Daoy (cell line): ENCODE results near the gene ITGB3. TPM values are rescaled to one million over a fixed set of nuclear protein-coding genes. Genes with fewer than 3 reads are reported as not detected.
"Not testable (repeated sequence)": the region's sequence is repeated elsewhere in the genome, so short reads cannot be mapped to it uniquely, and the experiment has no call there.

Experiments
- DNase-seq: peaks from one replicate; pipeline ENCODE4 v3.0.0-alpha.2; 2015; ENCODE audit warnings: low read depth
- total RNA-seq: library from RNA; depleted of rRNA; stranded (reverse); fragments of >200 nt; shearing (Covaris generic); gene quantifications from 2 replicates; pipeline ENCODE4 v1.2.3, GENCODE V29; 2014; rRNA removed

The ITGB3 gene
- 15.1 and 22.1 TPM in 2 replicates for total RNA-seq

GRCh38 chr17:47253541-47254402 lies at the start of gene ITGB3:
ITGB3 (plus strand) TSS chr17:47253827; CDS start chr17:47253862, 35 bp downstream.
- peak; percentile 89 for DNase-seq

DNA sequence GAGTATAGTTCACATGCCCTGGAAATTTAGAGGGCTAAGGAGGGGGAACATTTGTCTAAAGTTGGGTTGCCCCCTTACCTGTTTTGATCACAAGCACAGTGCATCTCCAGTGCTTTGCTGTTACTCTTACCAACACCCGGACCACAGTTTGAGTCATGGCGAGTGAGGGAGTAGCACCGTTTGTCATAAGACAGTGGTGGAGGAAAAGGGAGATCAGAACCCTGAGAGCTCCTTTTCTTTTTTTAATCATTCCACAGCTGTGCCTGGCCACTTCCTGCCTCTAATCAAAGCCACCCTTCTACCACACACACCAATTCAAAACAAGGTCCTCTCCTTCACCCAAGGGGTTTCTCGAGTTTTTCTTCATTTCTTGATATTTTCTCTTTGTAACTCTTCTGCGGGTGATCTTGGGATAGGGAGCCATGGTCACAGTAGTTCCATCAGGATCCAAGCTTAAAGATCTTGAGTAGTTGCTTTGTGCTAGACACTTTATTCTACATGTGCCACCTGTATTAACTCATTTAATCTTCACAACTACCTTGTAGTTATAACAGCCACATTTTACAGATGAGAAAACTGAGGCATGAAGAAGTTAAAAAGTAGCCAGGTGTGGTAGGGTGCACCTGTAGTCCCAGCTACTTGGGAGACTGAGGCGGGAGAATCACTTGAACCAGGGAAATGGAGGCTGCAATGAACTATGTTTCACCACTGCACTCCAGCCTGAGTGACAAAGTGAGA lies 49.5 kb upstream of the ITGB3 start:
- peak; percentile 60 for DNase-seq

GRCh38 chr17:47204722-47205418 lies 48.8 kb upstream of the ITGB3 start:
- DNase-seq = peak; percentile 53

GRCh38 chr17:47205419-47205963 lies 48.1 kb upstream of the ITGB3 start:
- peak; percentile 87 for DNase-seq

DNA sequence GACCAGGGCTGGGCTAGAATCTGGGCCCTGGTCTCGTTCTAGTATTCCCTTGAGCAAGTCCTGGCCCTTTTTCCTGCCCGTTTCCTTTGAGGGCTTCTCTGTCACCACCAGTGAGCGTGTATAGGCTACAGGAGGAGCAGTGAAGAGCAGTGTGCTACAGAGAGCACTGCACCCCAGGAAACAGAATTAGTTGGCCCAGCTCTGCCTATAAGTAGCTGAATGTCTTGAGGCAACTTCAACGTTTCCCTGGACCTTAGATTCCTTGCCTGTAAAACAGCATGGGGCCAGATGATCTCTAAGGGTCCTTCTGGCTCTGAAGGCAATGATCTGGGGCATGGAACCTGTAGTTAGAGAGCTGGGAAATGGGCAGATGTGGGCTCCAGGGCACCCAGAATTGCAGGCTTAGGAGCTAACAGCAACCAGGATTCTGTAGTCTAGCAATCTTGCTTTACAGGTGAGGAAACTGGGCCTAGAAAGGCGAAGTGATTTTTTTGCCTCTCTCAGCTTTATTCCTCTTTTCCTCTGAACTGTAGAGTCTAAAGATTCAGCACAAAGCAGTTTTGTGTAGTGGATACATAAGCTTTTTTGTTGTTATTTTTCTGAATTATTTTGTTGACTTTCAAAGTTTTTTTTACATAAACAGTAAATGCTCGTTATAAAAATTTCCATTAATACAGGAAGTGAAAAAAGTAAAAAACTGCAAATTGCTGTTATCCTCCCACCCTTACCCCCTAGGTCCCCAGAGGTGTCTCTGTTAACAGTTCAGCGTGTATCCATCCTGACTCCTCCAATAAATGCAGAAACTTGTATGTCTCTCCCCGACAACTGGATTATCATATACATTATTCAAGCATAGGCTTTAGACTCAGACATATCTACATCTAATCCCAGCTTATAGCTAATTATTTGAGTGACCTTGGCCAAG lies 46.2 kb upstream of the ITGB3 start:
- no peak for DNase-seq

DNA sequence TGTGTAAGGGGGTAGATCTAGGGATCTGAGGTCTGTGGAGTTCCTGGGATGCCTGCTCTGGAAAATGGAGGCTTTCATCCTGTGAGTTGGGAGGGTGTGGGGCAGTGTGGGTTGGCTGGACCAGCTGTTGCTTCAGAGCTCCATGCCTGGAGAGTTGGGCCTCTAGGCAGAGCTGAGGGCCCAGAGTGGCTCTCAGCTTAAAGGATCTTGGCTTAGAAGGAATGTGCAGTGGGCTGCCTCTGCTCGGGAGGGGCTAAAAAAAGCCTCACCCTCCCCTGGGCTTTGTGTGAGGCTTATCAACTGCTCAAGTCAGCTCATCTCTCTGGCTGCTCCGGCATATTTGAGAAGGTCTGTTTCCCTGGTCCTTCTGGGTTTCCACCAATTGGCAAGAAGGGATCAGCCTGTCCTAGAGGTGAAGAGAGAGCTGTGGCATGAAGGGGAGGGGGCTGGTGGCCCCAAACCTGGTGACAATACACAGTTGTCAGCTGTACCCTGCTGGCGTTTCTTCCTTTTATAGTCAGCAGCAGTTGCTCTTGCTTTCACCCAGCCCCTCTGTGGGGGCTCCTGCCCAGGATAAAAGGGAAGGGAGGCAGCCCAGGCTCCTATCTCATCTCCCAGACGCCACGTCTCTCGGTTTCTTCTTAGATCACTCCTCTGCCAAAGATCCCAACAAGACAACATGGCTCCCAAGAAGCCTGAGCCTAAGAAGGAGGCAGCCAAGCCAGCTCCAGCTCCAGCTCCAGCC lies 44.7 kb upstream of the ITGB3 start, which contains the start of gene MYL4:
Gene MYL4, plus strand, starts transcription at position 605 of the 745 bp plus-strand sequence. Its CDS starts 75 bp downstream, at position 680.
- DNase-seq = no peak

DNA sequence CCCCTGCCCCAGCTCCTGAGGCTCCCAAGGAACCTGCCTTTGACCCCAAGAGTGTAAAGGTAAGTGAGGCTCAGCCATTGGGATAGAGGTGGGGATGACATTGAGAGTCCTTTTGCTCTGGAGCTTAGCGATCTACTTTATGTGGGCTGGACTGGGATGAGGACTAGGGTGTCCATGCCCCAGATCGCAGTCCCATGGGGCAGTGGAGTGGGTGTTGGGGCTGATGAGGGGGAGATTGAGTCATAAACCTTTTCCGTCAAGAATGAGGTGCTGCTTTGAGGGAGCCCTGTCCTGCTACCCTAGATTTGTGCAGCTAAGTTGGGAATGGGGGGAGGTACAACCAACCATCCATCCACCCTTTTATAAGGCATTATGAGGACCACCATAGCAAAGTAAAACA lies 44.1 kb upstream of the ITGB3 start:
- no peak for DNase-seq

GRCh38 chr17:47210105-47210504 lies 43.5 kb upstream of the ITGB3 start:
- no peak for DNase-seq

DNA sequence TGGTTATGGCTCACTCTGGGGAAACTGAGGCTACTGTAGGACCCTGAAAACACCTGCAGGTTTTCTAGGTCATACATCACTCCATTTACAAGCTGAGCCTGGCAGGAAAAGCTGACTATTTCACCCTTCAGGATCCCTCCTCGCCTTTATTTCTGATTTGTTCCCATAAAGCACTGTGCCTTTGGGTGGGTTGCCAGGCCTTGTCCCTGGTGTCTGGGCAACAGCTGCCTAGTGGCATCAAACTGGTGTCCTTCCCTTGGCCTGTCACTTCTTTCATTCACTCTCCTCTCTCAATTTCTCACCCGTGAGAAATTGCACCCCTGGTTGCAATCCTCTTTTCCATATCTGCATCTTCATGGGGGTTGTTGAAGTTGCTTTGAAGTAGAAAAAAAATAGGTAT lies 42.8 kb upstream of the ITGB3 start:
- DNase-seq = no peak

- no peak for DNase-seq
These were observed 41.2 kb upstream of the ITGB3 start for GRCh38 chr17:47212458-47212857.

- DNase-seq = no peak
These were observed 40.1 kb upstream of the ITGB3 start for GRCh38 chr17:47213540-47213939.

DNA sequence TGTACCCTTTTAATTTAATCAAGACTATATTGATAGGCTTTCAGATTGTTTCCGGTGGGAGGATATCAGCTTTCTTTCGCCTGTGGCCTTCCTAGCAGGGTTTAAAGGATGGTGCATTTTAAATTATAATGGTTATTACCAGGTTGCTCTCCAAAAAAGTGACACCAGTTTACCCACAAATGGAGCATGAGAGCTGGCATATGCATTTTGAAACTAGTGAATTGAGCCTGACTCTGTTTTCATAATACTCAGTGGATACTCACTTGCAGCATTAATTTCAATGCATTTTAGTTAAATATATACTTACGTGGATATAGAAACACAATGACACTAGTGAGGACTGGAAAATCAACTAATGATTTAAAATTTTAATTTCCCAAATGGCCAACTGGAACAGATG lies 38.7 kb upstream of the ITGB3 start:
- DNase-seq = no peak

- not testable (repeated sequence) for DNase-seq
These were observed 36.8 kb upstream of the ITGB3 start for GRCh38 chr17:47216821-47217220.

- not testable (repeated sequence) for DNase-seq
These were observed 36.3 kb upstream of the ITGB3 start for GRCh38 chr17:47217279-47217678.

- no peak for DNase-seq
These were observed 34.7 kb upstream of the ITGB3 start for GRCh38 chr17:47218896-47219430.

DNA sequence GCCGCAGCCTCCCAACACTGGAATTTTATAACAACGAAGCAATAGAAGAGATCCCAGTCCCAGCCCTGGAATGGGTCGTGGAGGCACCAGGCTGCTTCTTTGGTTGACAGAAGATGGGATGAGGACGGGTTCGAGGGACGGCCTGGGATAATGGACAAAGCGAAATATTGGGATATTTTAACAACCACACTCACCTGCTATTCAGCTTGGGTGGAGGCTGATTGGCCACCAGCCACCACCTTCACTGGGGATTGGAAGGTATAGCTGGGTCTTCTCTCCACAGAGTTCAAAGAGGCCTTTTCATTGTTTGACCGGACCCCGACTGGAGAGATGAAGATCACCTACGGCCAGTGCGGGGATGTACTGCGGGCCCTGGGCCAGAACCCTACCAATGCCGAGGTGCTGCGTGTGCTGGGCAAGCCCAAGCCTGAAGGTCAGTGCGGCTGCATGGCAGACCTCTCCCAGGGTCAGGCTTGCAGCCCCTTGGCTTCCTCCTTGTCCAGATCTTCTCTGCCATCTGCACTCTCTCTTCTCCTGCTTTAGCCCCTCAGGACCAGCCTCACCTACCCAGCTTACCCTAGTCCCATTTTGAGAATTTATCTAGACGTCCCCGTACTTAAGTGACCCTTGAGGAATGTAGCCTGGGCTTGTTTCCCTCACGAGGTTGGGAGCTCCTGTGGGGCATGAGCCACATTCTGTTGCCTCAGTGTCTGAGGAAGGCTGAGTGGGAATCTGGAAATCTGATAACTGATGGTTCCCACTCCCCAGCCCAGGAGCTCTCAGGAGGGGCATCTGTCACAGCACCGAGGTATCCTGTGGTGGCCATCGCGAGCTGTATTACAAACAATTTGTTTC lies 33.8 kb upstream of the ITGB3 start:
- DNase-seq = no peak

GRCh38 chr17:47220531-47220999 lies 33.1 kb upstream of the ITGB3 start:
- DNase-seq = no peak

DNA sequence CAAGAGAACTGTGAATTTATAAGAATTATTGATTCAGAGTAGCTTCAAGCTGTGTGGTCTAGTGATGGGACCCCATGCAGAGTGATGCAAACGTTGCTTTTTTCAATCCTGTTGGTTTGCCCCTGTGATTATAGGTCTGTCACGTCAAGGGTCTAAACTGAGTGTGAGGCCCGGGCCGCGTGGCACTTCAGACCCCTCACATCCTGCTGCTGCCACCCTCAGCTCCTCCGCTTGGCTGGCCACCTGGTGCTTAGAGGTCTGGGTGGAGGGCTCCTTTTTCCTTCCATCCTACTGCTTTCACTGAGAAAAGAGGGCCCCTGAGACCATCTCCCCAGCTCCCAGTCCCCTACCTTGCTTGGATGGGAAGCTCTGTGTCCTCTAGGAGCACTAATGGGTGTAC lies 32.5 kb upstream of the ITGB3 start:
- DNase-seq = no peak

GRCh38 chr17:47222047-47222446 lies 31.6 kb upstream of the ITGB3 start:
- DNase-seq = no peak
